H1 (cell line): ENCODE data around the gene KLHL30. TPM values are rescaled to one million over a fixed set of nuclear protein-coding genes. Genes with fewer than 3 reads are reported as not detected.

Experiments used
- EGR1 ChIP-seq: IDR thresholded peaks from 2 replicates; pipeline ENCODE4 v1.6.1; 2011; ENCODE audit warnings: low read depth, low read length, borderline replicate concordance
- JUN ChIP-seq: IDR thresholded peaks from 2 replicates; pipeline ENCODE4 v1.6.1; 2011; ENCODE audit warnings: low read depth, mild to moderate bottlenecking, improper control_type of control experiment, low read length
- NRF1 ChIP-seq: IDR thresholded peaks from 2 replicates; pipeline ENCODE4 v1.6.1; 2011; ENCODE audit warnings: mild to moderate bottlenecking, low read depth, low read length, improper control_type of control experiment
- polyA plus RNA-seq, 7 experiments: library from polyadenylated mRNA; depleted of rRNA in 3 of 7; stranded (reverse) in 5 of 7; unstranded in 2 of 7; fragments of >200 nt in 5 of 7; fragments of 200-250 nt in 2 of 7; gene quantifications; 1 replicate in 5 of 7; 2 replicates in 1 of 7; 4 replicates in 1 of 7; pipeline versions ENCODE4 v1.2.1 to v1.2.3, GENCODE V29; 2011 to 2013; ENCODE audit warnings: missing spikeins in 2 of 7, mixed read lengths in 2 of 7
- total RNA-seq: library from RNA; stranded (reverse); fragmentation: NEBNext Ultra II Directional; extraction: Animal tissue kit (Norgen Biotek cat#: 25700); gene quantifications from 2 replicates; pipeline ENCODE4 v1.2.1, GENCODE V29; 2021
- TF ChIP-seq, protein P1 (sequence below): IDR thresholded peaks from 2 replicates; pipeline ENCODE4 v1.6.1; 2012; ENCODE audit warnings: low read length, inconsistent platforms

The KLHL30 gene
- total and polyA plus RNA-seq, 2 of the 8 experiments (the other 6 are each of a cell fraction or from before 2014, with no cell fraction given): not detected

DNA sequence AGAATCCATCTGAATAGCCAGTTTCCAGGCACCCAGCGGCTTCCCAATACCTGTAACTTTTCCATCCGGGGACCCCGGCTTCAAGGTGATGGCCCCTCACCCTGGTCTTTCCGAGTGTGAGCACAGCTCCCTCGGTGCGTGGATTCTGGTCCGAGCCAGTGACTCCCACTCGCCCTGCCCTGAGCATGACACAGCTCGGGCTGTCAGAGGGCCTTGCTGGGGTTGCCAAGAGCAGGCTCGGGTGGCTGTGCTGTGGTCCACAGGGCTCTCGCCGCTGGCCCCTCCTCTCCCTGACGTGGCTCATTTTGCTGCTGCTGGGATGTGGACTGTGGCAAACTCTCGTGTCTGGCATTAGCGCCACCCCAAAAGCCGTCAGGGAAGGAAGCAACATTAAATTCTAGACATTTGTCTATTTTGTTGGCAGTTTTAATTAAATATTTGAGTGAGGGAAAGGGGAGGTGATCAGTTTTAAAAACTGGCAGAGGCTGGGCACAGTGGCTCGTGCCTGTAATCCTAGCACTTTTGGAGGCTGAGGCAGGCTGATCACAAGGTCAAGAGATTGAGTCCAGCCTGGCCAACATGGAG is 43.9 kb upstream of the KLHL30 start (continued):
- TF ChIP-seq NRF1: no peak
- TF ChIP-seq, protein P1, sequence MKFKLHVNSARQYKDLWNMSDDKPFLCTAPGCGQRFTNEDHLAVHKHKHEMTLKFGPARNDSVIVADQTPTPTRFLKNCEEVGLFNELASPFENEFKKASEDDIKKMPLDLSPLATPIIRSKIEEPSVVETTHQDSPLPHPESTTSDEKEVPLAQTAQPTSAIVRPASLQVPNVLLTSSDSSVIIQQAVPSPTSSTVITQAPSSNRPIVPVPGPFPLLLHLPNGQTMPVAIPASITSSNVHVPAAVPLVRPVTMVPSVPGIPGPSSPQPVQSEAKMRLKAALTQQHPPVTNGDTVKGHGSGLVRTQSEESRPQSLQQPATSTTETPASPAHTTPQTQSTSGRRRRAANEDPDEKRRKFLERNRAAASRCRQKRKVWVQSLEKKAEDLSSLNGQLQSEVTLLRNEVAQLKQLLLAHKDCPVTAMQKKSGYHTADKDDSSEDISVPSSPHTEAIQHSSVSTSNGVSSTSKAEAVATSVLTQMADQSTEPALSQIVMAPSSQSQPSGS: no peak
- TF ChIP-seq EGR1: no peak
- TF ChIP-seq JUN: no peak
